ENCODE data around the gene OR13J1. TPM values are rescaled to one million over a fixed set of nuclear protein-coding genes. Genes with fewer than 3 reads are reported as not detected.

Gene OR13J1
- total and polyA plus RNA-seq, 5 donors from 2014 or later = not detected

DNA sequence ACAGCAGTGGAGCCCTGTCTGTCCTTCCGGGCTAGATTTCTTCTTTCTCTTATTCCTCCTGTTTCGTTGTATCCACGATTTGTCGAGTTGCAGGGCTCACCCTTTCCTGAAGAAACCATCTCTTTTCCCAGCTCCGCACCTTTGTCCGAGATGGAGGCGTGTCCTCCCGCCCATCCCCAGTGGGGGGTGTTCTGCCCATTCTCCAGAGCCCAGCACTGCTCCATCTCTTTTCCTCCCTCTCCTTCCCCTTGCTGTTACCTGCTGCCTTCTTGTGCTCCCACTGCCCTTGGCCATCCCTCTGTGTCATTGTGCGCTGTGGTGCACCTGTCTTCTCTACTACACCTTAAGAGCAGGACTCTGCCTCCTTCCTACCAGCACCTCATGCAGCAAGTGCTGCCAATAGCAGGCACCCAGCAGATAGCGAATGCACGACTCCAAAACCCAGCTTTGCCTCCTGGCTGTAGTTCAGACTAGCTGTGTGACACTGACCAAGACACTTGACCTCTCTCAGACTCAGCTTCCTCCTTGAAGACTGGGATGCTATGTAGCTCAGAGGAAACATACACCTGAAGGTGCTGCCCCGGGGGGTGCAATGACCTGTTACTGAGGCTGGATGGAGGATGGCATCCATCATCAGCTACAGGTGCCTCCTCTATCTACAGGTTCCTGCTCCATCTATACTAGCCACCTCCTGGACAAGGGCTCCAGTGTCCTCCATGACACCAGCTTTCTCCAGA, 8.9 kb downstream of the OR13J1 start:
- Mint-ChIP-seq H3K9me3 (no peaks in the 10 kb centered on the region), H3K4me1 (peaks cover 0 to 3% (median 0%) of the 10 kb centered on the region in 4 donors), H3K27me3 (peaks cover 12% of the 10 kb centered on the region), H3K27ac (peak overlapping the region in 1 of 3 donors; percentile 47), H3K36me3 (no peaks in the 10 kb centered on the region), H3K4me3 (no peak overlapping the region)
- Histone ChIP-seq H3K9me3 (ENCODE audit: control insufficient read depth in 2 of 2, low read length in 2 of 2) (no peaks in the 10 kb centered on the region), H3K27ac (ENCODE audit: insufficient read depth, low read length, poor library complexity, severe bottlenecking) (no peak overlapping the region), H3K4me1 (ENCODE audit: control insufficient read depth, insufficient read depth, low read length, poor library complexity, severe bottlenecking) (no peaks in the 10 kb centered on the region), H3K36me3 (ENCODE audit: control insufficient read depth, insufficient read depth, low read length) (no peaks in the 10 kb centered on the region), H3K27me3 (ENCODE audit: control insufficient read depth, insufficient read depth, low read length) (peaks cover 8% of the 10 kb centered on the region), H3K4me3 (ENCODE audit: low read depth, low read length) (no peak overlapping the region)
- no peak for DNase-seq
- no peak for ATAC-seq (ENCODE audit: low read depth in 2 of 2)

DNA sequence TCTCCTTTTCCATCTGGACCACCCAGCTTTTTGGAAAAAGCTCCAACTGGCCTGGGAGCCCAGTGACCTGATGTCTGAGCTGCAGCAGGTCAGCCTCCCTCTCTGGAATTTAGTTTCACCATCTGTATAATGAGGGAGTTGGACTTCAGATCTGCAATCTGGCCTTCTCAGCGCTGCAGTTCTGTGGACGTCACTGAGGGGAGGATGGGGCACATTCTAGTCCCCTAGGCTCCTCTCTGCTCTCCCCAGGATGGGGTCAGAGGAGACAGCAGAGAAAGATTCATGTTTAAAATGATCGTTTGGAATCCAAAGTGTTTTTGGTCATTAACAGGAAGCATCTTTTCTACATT, 10.2 kb downstream of the OR13J1 start:
- no peak overlapping the region for H3K4me3 Mint-ChIP-seq
- H3K4me1 Mint-ChIP-seq = peaks cover 0 to 3% (median 0%) of the 10 kb centered on the region in 4 donors
- no peaks in the 10 kb centered on the region for H3K4me1 ChIP-seq (ENCODE audit: control insufficient read depth, insufficient read depth, low read length, poor library complexity, severe bottlenecking)
- H3K9me3 Mint-ChIP-seq = no peaks in the 10 kb centered on the region
- peaks cover 8% of the 10 kb centered on the region for H3K27me3 ChIP-seq (ENCODE audit: control insufficient read depth, insufficient read depth, low read length)
- no peak overlapping the region for H3K27ac ChIP-seq (ENCODE audit: insufficient read depth, low read length, poor library complexity, severe bottlenecking)
- no peak overlapping the region for H3K27ac Mint-ChIP-seq
- DNase-seq (no peak), ATAC-seq (ENCODE audit: low read depth in 2 of 2) (no peak)
- no peaks in the 10 kb centered on the region for H3K36me3 Mint-ChIP-seq
- H3K27me3 Mint-ChIP-seq = peaks cover 23% of the 10 kb centered on the region
- no peak overlapping the region for H3K4me3 ChIP-seq (ENCODE audit: low read depth, low read length)
- H3K36me3 ChIP-seq (ENCODE audit: control insufficient read depth, insufficient read depth, low read length) = no peaks in the 10 kb centered on the region
- H3K9me3 ChIP-seq (ENCODE audit: control insufficient read depth in 2 of 2, low read length in 2 of 2) = no peaks in the 10 kb centered on the region

DNA sequence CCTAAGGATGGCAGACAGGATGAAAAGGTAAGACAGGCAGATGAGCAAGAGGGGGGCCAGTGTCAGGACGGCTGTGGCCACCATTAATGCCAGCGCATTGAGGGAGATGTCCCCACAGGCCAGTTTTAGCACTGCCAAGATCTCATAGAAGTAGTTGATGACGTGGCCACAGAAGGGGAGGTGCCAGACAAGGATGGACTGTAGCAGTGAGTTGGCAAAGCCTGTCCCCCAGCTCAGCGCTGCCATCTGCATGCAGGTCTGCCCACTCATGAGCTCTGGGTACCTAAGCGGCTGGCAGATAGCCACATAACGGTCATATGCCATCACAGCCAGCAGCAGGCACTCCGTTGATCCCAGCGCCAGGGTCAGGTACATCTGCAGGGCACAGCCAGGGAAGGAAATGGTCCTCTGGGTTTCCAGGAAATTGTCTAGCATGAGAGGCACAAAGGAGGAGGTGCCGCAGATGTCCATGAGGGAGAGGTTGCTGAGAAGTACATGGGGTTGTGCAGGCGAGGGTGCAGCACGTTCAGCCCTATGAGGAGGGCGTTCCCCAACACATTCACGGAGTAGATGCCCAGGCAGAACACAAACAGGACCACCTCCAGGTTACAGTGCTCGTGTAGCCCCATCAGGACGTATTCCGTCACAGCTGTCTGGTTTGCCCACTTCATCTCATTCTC, 10.8 kb downstream of the OR13J1 start:
- no peak overlapping the region for H3K27ac Mint-ChIP-seq
- peaks cover 0 to 3% (median 0%) of the 10 kb centered on the region in 4 donors for H3K4me1 Mint-ChIP-seq
- Histone ChIP-seq H3K27ac (ENCODE audit: insufficient read depth, low read length, poor library complexity, severe bottlenecking) (no peak overlapping the region), H3K4me3 (ENCODE audit: low read depth, low read length) (no peak overlapping the region), H3K27me3 (ENCODE audit: control insufficient read depth, insufficient read depth, low read length) (peaks cover 8% of the 10 kb centered on the region), H3K4me1 (ENCODE audit: control insufficient read depth, insufficient read depth, low read length, poor library complexity, severe bottlenecking) (no peaks in the 10 kb centered on the region), H3K9me3 (ENCODE audit: control insufficient read depth in 2 of 2, low read length in 2 of 2) (no peaks in the 10 kb centered on the region), H3K36me3 (ENCODE audit: control insufficient read depth, insufficient read depth, low read length) (no peaks in the 10 kb centered on the region)
- no peaks in the 10 kb centered on the region for H3K36me3 Mint-ChIP-seq
- DNase-seq = peak in 1 of 3 donors; percentile 13
- no peak for ATAC-seq (ENCODE audit: low read depth in 2 of 2)
- H3K4me3 Mint-ChIP-seq = no peak overlapping the region
- H3K9me3 Mint-ChIP-seq = no peaks in the 10 kb centered on the region
- H3K27me3 Mint-ChIP-seq = peaks cover 23% of the 10 kb centered on the region

DNA sequence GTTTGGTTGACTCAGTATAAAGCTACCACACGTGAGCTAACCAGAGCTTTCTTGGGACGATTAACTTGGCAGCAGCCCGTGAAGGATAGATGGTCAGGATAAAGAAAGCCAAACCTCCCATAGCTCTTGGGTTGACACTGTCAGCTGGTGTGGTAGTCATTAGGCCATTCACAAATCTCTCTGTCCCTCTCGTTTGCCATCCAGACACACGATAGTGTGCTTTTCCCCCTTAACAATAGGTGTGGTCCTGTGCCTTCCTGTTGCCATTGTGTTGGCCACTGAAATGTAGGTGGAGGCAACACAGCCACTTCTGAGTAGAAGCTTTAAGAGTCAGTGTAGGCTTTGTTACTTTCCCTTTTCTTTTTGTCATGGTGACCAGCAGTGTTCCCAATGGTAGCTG, 11.7 kb downstream of the OR13J1 start:
- ATAC-seq (ENCODE audit: low read depth in 2 of 2) (no peak), DNase-seq (no peak)
- Mint-ChIP-seq H3K27ac (no peak overlapping the region), H3K27me3 (peaks cover 18% of the 10 kb centered on the region), H3K4me1 (peaks cover 0 to 3% (median 0%) of the 10 kb centered on the region in 4 donors), H3K36me3 (no peaks in the 10 kb centered on the region), H3K4me3 (no peak overlapping the region), H3K9me3 (no peaks in the 10 kb centered on the region)
- H3K27ac ChIP-seq (ENCODE audit: insufficient read depth, low read length, poor library complexity, severe bottlenecking) = no peak overlapping the region
- peaks cover 5% of the 10 kb centered on the region for H3K27me3 ChIP-seq (ENCODE audit: control insufficient read depth, insufficient read depth, low read length)
- no peak overlapping the region for H3K4me3 ChIP-seq (ENCODE audit: low read depth, low read length)
- H3K36me3 ChIP-seq (ENCODE audit: control insufficient read depth, insufficient read depth, low read length) = no peaks in the 10 kb centered on the region
- H3K4me1 ChIP-seq (ENCODE audit: control insufficient read depth, insufficient read depth, low read length, poor library complexity, severe bottlenecking) = no peaks in the 10 kb centered on the region
- no peaks in the 10 kb centered on the region for H3K9me3 ChIP-seq (ENCODE audit: control insufficient read depth in 2 of 2, low read length in 2 of 2)

- H3K9me3 Mint-ChIP-seq = no peaks in the 10 kb centered on the region
- H3K4me3 Mint-ChIP-seq = no peak overlapping the region
- Histone ChIP-seq H3K27ac (ENCODE audit: insufficient read depth, low read length, poor library complexity, severe bottlenecking) (no peak overlapping the region), H3K4me3 (ENCODE audit: low read depth, low read length) (no peak overlapping the region), H3K36me3 (ENCODE audit: control insufficient read depth, insufficient read depth, low read length) (no peaks in the 10 kb centered on the region), H3K4me1 (ENCODE audit: control insufficient read depth, insufficient read depth, low read length, poor library complexity, severe bottlenecking) (no peaks in the 10 kb centered on the region), H3K9me3 (ENCODE audit: control insufficient read depth in 2 of 2, low read length in 2 of 2) (no peaks in the 10 kb centered on the region), H3K27me3 (ENCODE audit: control insufficient read depth, insufficient read depth, low read length) (peaks cover 8% of the 10 kb centered on the region)
- H3K4me1 Mint-ChIP-seq = peaks cover 0 to 3% (median 0%) of the 10 kb centered on the region in 4 donors
- ATAC-seq (ENCODE audit: low read depth in 2 of 2) = no peak
- H3K36me3 Mint-ChIP-seq = no peaks in the 10 kb centered on the region
- H3K27ac Mint-ChIP-seq = no peak overlapping the region
- DNase-seq = no peak
- H3K27me3 Mint-ChIP-seq = peaks cover 18% of the 10 kb centered on the region
These were observed 13.3 kb downstream of the OR13J1 start for GRCh38 chr9:35856882-35857281.

DNA sequence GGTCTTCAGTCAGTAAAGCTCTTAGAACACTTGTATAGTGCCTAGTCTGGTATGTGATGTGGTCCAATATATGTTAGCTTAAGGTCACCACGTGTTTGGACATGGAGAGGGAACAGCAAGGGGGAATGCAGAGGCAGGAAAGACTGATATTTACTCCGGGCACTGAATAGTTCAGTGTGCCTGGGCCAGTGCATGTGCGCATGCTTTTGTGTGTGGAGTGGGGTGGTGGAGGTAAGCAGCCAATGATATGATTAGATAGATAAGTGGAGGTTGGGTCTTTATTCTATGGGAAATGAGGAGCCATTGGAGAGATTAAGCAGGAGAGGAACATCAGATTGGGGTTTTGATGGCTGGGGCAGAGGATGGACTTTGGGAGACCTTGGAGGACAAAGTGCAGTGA, 14.0 kb downstream of the OR13J1 start:
- Mint-ChIP-seq H3K9me3 (no peaks in the 10 kb centered on the region), H3K4me3 (no peak overlapping the region), H3K36me3 (no peaks in the 10 kb centered on the region), H3K27me3 (peaks cover 14% of the 10 kb centered on the region), H3K27ac (peak overlapping the region in 1 of 3 donors; percentile 4), H3K4me1 (peaks cover 0 to 3% (median 0%) of the 10 kb centered on the region in 4 donors)
- DNase-seq (no peak), ATAC-seq (ENCODE audit: low read depth in 2 of 2) (no peak)
- Histone ChIP-seq H3K4me1 (ENCODE audit: control insufficient read depth, insufficient read depth, low read length, poor library complexity, severe bottlenecking) (no peaks in the 10 kb centered on the region), H3K27me3 (ENCODE audit: control insufficient read depth, insufficient read depth, low read length) (peaks cover 7% of the 10 kb centered on the region), H3K27ac (ENCODE audit: insufficient read depth, low read length, poor library complexity, severe bottlenecking) (no peak overlapping the region), H3K9me3 (ENCODE audit: control insufficient read depth in 2 of 2, low read length in 2 of 2) (no peaks in the 10 kb centered on the region), H3K4me3 (ENCODE audit: low read depth, low read length) (no peak overlapping the region), H3K36me3 (ENCODE audit: control insufficient read depth, insufficient read depth, low read length) (no peaks in the 10 kb centered on the region)

GRCh38 chr9:35854091-35854762, 16.0 kb downstream of the OR13J1 start:
- Histone ChIP-seq H3K4me3 (ENCODE audit: low read depth, low read length) (no peak overlapping the region), H3K9me3 (ENCODE audit: control insufficient read depth in 2 of 2, low read length in 2 of 2) (no peaks in the 10 kb centered on the region), H3K36me3 (ENCODE audit: control insufficient read depth, insufficient read depth, low read length) (no peaks in the 10 kb centered on the region), H3K27me3 (ENCODE audit: control insufficient read depth, insufficient read depth, low read length) (peaks cover 5% of the 10 kb centered on the region), H3K27ac (ENCODE audit: insufficient read depth, low read length, poor library complexity, severe bottlenecking) (no peak overlapping the region), H3K4me1 (ENCODE audit: control insufficient read depth, insufficient read depth, low read length, poor library complexity, severe bottlenecking) (no peaks in the 10 kb centered on the region)
- Mint-ChIP-seq H3K27ac (no peak overlapping the region), H3K36me3 (no peaks in the 10 kb centered on the region), H3K4me1 (peaks cover 0 to 3% (median 1%) of the 10 kb centered on the region in 4 donors), H3K4me3 (no peak overlapping the region), H3K27me3 (peaks cover 11% of the 10 kb centered on the region), H3K9me3 (no peaks in the 10 kb centered on the region)
- DNase-seq (no peak), ATAC-seq (ENCODE audit: low read depth in 2 of 2) (no peak)
